CD4-positive, alpha-beta T cell treated with Interleukin-1 beta for 1 hour (primary cell): ENCODE results near the gene ATL1.
A peak's percentile ranks its signal among the peaks of the same experiment; 100 is the strongest.

Experiments
- DNase-seq, 2 donors: peaks; one replicate each; pipeline ENCODE4 v3.0.0-alpha.2; 2020 to 2022

Gene ATL1

DNA sequence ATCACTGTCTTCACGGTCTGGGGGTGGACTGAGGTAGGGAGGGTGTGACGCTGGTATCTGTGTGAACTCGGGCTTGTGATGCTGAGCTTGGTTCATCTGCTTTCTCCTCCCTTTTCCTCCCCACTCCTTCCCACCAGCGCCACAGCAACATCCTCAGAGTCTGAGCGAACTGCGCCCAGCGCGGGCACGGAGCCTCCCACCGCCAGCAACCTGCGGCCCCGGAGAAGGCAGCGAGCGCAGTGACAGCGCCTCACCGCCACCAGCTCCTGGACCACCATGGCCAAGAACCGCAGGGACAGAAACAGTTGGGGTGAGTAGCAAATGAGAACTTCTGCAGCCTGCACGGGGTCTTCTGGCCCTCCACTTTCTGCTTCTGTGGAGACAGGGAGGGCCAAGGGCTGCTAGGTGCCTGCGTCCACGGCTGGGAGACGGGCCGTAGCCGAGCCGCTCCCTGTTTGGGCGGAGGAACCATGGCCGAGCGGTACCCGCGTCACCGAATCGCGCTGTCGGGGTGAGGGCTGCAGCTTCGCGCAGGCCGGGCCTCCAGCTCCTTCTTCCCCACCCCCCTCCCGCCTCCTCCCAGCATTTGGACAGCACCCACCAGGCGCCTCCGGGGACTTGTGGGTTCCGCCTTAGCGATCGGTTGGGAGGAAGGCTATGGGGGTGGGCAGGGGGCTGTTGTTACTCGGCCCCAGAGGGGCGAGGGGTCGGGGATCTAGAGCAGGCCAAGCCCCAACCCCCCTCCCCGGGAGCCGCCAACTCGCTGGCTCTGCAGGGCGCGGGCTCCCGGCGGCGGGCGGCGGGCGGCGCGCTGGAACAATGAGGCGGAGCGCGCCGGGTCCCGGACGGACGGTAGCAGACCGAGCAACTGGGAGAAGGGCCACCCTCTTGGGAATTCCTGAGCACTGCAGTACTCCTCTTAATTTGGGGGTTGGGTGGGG lies at the start of gene ATL1:
TSS of gene ATL1 (plus strand) at position 156 of the 941 bp plus-strand sequence. CDS start at position 277, 121 bp downstream.
- peak; percentile 18 to 26 for DNase-seq

DNA sequence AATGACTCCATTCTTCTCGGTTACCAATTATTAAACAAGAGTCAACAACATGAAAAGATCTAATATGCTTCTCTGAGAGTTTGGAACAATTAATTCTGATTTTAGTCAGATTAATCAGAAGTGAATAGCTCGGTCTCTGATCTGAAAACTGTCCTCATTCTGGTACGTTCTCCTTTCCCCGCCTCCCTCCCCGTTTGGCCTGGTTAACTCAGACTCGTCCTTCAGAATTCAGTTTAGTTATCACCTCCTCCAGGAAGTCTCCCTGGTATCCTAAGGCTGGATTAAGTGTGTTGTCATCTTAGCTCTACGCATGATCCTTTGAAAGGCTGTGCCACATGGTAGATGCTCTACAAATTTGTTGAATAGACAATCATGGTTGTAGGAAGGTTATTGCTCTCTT lies 49.8 kb upstream of the ATL1 start:
- no peak for DNase-seq

DNA sequence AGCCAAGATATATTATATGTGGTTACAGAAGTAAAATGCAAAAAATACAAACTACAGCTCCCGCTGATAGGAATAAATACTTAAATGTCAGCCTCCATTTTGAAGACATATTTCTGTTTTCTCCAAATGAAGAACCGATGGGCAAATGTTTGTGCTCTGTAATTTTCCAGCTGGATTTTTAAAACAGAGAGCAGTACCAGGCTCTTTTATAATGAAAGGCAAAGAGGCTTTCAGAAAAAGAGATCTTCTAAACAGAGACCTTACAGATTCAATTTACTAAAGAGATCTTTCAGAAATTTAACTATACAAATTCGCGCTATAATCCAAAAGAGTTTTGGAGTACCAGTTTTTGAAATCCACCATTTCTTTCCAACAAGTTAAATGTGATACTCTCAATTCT lies 47.5 kb upstream of the ATL1 start:
- DNase-seq, result no peak

DNA sequence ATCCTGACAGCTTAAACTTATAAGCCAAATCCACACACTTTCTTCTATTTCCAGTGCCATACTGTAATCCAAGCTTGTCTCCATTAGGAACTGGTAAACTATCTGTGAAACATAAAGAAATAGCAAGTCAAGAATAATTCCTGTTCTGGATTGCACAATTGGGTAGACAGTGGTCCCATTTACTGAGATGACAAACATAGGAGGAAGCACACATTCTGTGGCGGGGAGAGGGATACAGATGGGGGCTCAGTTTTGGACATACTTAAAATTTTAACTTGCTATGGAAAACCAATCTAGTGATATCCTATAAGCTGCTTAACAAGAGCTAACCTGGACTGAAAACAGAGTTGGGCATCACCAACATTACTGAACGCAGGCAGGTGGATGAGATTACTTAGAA lies 43.9 kb upstream of the ATL1 start:
- DNase-seq, result no peak

DNA sequence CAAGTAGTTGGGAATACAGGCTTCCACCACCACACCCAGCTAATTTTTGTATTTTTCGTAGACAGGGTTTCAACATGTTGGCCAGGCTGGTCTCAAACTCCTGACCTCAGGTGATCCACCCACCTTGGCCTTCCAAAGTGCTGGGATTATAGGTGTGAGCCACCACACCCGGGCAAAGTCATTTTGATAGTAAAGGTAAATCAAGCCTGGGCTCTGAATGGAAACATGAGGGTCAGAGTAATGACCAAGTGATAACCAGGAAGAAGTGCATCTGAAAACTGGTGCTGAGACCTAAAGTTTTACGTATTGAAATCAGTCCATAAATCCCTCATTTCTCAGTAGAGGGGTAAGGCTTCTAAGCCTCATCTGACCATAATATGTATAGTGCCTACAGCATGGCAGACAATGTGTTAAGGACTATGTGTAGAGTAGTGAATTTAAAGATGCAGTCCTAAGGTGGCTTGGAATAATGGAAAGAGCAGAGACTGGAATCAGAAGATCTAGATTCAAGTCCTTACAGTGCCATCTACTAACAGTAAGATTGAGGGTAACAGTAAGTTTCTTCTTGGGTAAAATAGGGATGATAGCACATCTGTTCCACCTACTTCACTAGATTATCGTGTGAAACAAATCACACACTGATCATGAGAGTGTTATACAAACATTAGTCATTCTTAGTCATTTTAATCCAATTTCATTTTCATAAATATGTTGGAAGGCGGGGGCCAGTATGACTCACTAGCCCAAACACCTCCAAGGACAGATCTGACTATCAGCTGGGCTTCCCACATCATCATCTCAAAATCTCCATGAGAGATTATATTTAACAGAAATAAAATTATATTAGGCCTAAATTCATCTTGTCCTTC lies 38.8 kb upstream of the ATL1 start:
- peak in 1 of 2 donors; percentile 37 for DNase-seq

DNA sequence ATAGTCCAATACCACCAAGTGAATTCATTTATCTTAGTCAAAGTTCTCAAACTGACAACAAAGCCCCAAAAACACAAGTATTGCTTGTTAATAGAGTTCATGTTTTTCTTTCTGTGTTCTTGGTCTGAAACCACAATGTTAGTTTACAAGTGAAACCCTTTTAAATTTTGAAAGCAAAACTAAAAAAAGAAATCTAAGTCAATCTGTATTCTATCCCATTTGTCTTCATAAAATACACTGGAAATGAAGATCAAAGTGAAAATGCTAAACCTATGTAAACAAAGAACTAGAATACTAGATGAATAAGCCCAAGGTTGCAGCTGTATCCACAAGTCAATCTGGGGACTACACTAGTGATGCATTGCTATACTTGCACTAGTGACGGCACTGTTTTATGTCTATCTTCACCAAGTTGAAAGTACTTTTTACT lies 38.0 kb upstream of the ATL1 start:
- DNase-seq, result no peak

DNA sequence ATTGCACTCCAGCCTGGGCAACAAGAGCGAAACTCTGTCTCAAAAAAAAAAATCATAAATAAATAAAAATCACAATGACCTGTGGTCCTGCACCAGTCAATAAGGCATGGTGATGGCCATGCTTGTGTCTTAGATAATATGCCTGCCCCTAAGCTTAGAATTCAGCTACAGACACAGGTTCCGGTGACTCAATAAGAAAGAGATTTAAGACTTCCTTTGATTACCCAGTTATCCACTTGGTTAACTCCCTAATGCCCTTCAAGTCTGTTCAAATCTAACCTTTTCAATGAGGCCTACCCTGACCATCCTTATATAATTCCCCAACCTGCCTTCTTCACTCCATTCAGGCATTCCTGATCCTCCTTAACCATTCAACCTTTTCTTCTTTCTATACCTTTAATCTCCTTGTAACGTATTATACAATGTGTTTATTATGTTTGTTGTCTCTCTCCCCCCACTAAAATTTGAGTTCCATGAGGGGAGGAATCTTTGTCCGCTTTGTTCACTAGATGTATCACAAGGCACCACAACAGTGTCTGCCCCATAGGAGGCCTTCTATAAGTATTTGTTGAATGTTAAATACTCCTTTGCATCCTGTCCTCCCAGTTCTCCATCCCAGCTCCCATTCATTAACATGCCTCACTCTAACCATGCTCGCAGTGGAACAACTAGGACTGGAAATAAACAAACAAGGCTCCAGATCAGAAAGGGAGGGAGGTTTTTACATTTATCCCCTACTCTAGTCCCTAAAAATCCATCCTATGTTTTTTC lies 36.5 kb upstream of the ATL1 start:
- DNase-seq, result no peak

DNA sequence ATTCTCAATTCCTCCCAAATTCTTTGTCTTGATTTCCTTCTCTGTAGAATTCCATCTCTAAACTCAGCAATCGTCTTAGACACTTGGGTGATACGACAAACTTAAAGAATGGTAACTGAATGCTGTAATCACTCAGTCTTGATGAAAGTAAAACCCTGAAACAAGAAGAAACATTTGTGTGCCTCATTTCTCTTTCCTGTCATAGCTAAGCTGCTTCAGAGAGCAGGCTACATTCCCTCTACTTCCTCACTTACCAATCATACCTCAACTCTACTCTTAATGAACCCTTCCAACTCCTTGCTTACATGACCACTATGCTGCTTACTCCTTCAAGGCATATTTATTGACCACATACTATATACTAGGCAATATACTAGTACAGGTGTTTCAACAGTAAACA lies 35.9 kb upstream of the ATL1 start:
- DNase-seq, result no peak

DNA sequence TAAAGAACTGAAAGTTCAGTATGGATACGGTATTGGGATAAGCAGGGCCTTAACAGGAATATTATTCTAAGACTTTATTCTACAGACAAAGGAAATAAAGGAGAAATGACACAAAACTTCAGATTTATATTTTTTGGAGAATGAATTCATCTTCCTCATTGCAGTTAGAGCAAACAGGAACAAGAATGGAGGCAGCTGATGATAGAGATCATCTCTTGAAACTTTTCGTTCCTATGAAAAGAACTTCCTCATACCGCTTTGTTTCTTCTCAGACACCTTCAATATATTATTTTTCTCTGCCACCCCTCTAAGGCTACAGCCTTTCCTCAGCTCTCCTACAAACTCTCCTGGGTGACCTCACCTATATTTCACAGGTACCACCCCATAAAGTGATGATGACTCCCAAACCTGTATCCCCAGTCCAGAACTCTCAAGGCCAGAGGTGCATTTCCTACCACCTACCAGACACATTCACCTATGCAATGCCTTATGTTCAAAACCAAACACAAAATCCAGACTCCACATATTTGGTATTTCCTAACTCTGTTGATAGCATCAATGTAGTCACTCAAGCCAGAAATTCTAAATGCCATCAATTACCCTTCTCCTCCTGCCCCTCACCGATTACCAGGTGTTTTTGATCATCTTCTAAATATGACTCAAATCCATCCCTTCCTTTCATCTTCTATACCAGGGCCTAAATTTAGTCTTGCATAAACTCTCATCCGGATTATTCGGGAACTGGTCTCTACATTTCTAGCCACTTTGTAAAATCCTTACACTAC lies 35.0 kb upstream of the ATL1 start:
- no peak for DNase-seq

DNA sequence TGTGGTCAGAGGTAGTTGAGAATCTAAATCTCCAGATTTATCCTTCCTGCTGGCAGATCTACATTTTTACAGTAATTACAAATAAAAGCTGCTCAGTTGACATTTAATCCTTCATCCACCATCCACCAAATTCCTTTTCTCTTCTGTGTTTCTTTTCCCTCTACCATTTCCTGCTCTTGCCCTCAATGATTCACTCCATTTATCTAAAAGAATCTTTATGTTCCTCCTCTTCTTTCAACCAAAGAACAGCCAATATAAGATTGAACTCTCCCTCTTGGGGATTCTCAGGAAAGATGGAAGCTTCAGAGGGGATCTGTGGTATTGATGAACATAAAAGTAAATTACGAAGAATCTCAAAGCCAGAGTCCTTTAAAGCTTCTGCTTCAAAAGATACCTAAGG lies 31.9 kb upstream of the ATL1 start:
- DNase-seq, result no peak

DNA sequence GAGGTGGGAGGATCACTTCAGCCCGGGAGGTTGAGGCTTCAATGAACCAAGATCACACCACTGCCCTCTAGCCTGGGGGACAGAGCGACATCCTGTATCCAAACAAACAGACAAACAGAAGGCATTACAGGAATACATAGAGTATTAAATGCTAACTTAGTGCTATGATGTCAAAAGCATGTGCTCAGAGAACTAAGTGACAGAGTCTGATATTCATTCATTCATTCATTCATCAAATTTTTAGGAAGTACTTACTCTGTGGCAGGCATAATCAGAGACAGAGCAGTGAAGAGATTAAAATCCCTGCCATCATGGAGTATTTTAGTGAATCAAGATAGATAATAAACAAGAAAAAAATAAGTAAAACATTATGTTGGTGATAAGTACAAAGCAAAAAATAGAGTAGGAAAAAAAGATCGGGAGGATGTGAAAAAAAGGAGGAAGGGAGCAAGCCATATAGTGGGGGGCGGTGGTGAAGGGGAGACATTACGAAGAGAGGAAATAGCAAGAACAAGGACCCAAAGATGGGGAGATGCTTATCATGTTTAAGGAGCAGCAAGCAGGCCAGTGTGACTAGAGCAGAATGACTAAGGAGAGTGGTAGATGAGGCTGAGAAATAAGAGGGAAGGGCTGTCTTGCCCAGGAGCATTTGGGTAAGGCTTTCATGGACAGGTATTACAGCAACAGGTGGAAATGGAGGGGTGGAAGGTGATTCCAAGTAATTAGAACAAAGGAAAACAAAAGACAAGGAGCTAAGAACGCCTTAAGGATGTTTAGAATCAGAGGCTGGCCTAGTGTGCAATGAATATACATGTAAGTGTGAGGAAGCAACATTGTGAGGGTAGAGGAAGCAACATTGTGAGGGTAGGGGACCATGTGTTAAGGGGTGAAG lies 30.4 kb upstream of the ATL1 start:
- DNase-seq, result no peak

DNA sequence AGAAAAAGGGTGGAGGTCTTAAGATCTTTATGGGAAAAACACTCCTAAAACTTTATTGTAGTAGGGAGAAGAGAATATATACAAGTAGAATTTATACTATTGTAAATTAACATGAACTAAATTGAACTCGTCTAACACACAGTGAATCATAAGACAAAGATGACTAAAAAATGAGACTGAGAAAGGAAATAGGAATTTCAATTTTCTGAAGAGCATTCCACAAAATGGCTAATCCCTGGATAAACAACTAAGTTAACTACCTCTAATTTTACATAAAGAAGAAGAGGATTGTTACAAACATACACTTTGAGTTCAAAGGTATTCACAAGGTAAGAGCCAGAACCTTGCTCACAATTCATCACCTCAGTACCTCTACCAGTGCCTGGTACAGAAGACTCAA lies 29.6 kb upstream of the ATL1 start:
- no peak for DNase-seq

DNA sequence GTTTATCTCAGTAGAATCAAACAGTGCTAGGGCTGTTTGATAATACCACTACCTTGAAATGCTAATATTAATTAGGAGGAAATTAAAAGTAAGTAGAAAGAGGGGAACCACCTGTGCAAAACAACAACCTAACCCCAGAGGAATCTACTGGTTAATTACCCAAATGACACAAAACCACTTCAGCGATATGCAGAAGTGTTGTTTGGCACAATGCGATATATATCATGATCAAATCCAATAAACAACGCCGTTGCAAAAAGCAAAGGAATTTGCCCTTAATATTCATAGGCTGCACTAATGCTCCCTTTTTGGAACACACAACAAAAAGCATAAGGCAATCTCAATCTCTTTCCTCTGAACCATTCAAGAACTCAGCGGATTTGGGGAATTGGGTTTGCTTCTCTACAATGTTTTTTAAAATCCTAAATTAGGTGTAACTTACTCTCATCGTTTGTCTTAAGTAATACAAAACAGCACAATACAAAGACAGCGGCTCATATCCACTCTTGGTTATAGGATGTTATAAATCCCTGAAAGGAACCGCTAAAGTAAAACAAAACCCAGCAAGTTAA lies 29.1 kb upstream of the ATL1 start:
- DNase-seq, result no peak

DNA sequence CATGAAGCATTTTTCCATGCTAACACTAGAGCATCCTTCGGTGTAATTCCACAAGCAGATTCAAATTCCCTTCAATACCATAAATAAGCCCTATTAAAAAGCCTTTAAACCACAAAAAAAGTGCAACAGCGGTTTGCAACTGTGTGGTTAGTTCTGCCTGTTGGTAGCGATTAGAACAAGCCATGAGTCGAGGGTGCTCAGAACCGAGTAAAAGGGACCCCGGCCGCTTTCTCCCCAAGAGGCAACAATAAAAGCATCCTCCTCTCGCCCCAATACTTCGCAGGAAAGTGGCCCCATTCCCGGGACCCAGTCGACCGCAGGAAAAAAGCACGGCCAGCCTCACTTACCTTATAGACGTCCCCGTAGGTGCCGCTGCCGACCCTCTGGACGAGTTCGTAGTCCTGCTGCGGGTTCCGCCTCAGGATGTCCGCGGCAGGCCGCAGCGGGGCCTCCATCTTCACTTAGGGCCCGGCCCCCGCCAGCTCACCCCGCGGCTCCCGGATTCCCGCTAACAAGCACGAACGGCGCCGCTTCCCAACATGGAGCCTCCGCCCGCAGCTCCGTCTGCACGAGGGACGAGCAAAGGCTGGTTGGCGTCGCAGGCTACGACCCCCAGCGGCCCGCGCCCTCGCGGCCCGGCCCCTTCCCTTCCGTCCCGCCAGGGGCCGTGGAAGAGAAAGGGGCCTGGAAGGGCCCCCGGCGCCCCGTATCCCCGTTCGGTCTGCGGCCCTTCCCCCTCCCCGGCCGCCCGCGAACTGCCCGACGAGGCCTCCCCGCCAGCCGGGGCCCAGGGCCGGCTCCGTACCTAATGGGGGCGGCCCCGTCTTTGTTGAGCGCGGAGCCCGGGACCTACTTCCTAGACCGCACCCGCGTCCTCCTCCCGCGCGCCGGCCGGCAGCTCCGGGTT lies 28.1 kb upstream of the ATL1 start:
- DNase-seq, result peak; percentile 11 to 22

DNA sequence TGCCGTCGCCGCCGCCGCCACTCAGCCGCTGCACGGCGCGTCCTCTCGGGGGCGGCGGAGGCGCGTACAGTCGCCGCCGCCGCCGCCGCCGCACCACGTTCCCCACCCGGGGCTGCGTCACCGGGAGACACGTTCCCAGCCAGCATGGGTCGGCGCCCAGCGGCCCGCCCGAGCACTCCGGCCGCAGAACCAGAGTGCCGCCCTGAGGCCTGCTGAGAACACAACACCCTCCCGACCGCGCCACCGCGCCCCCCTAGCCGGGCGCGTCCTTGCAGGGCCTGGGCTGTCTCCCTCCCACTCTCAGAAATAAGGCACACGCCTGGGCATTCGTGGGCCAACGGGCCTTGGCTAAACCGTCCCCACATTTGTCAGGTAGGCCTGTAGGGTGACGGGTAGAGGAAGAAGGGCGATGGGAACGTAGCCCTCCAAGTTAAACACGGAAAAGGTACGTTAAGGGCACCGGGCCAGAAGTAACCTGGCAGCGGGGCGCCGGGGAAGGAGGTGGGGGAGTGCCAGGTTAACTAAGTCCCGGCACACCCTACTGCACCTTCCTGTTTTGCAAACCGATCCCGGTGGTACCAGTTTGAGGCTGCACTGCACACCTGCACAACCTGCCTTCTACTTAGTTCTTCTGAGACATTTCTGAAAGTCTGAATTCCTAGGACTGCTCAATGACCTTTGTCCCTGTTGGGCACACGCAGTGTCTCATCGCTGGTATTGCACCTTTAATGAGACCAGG lies 27.3 kb upstream of the ATL1 start, which contains the start of gene MAP4K5:
TSS of gene MAP4K5 (minus strand) at position 68 of the 739 bp plus-strand sequence. CDS start 520 bp downstream, outside the sequence.
- DNase-seq, result peak; percentile 91 to 92

DNA sequence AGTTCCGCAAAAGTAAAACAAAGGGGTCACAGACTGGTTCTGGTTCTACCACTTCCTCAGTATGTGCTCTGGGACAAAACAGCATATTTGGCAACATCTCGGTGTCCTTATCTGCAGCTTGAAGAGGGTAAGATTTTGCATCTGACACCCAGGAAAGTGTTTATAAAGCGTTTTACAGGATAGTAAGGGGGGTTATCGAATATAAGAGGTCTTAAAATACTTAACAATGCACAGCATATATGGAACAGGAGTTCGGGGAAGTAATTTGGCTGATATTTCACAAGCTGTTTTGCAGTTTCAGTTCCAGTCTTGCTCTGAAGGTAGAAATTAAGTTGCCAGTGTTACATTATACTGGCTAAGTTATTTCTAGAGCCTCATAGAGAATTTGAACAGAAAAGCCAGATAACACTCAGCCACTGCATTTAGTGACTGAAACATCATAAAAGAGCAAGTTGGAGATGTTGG lies 26.7 kb upstream of the ATL1 start:
- no peak for DNase-seq

DNA sequence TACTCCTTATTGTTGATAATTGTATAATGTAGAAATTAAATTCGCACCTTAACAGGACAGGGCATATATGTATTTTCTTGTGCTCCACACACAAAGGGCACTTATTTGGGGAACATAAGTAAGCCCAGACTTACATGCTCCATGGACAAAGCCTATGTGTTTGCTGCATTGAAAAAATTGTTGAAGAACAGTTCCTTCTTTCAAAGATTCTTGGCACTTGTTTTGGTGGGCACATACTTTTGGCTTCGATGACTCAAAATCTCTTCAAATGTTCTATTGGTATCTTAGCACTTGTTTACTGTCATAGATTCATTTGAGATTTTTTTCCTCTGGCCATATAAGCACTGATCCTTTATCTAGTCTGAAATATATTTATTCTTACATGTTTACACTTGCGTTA lies 26.1 kb upstream of the ATL1 start:
- DNase-seq, result no peak

DNA sequence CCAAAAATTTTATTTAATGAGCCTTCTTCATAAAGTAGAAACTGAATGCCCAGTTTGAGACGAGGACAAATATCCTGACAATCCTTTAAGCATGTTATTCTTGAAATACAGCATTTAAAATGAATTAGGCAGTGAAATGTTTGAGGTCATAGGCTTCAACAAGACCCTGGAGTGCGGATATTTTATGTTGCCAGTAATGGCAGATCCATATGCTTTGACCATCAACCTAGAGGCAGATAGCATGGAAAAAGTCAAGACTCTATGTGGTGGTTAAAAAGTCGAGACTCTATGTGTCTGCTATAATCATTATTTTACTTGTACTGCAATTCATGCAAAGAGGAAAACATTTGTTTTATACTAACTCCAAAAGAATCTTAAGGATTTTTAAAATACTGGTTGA lies 25.5 kb upstream of the ATL1 start:
- DNase-seq, result no peak

DNA sequence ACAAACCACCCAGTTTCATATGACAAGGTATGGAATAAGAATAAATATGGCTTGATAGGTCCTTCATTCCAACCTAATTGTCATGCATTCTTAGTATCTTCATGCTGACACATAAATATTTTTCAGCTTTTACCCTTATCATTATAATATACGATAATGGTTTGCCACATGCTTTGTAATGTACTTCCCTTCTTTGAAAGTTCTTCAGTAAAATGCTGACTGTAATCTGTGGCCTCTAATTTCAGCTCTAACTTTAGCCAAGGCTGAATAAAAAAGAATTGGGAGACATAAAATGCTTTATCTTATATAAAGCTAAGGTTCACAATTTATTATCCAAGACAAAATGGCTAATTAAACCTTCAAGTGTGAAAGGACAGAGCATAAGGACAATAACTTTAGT lies 24.9 kb upstream of the ATL1 start:
- no peak for DNase-seq
